DLD1 (cell line): ENCODE data around the gene TDRD7.

Experiments
- in situ Hi-C: cut with HindIII; loops from 2 replicates; pipeline ENCODE4 v1.10.0; 2017; ENCODE audit warnings: low sequenced_read_pairs

The TDRD7 gene

GRCh38 chr9:97525451-97525850 lies 113.6 kb downstream of the TDRD7 start:
- in situ Hi-C loops = no loop called here

- in situ Hi-C loops = no loop called here
Measured at GRCh38 chr9:97526895-97527575, 115.1 kb downstream of the TDRD7 start.

- in situ Hi-C loops = no loop called here
Measured at GRCh38 chr9:97527626-97528528, 116.0 kb downstream of the TDRD7 start.

- in situ Hi-C loops = no loop called here
Measured at GRCh38 chr9:97528529-97529230, 116.8 kb downstream of the TDRD7 start.

GRCh38 chr9:97529363-97530076 lies 117.6 kb downstream of the TDRD7 start:
- in situ Hi-C loops = no loop called here

DNA sequence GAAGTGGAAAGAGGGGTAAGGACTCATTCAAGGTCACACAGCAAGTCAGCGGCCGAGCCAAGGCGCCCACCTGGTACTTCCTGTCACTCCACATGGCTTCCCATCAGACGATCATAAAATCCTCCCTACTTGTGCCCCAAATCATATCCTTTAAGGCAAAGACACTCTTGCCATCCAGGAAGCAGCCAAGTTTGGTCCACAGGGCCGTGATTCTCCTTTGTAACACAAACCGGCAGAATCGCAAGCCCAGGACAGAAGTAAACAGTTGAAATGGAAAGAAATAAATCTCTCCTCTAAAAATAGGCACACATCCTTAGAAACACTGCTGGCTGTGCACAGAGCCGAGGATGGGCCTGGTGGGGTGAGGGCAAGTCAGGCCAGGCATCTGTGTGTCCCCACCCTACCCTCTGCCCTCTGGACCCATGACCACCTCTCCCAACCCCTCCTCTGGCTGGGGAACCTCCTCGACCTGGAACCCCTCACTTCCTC lies 120.0 kb downstream of the TDRD7 start:
- in situ Hi-C loops = no loop called here

- in situ Hi-C loops = no loop called here
Measured at GRCh38 chr9:97534185-97534584, 122.3 kb downstream of the TDRD7 start.

GRCh38 chr9:97534961-97535594 lies 123.2 kb downstream of the TDRD7 start:
- in situ Hi-C loops = no loop called here

GRCh38 chr9:97535771-97536170 lies 123.9 kb downstream of the TDRD7 start:
- in situ Hi-C loops = no loop called here

GRCh38 chr9:97536480-97536879 lies 124.6 kb downstream of the TDRD7 start:
- in situ Hi-C loops = no loop called here

- in situ Hi-C loops = no loop called here
Measured at GRCh38 chr9:97543561-97543960, 131.7 kb downstream of the TDRD7 start.

DNA sequence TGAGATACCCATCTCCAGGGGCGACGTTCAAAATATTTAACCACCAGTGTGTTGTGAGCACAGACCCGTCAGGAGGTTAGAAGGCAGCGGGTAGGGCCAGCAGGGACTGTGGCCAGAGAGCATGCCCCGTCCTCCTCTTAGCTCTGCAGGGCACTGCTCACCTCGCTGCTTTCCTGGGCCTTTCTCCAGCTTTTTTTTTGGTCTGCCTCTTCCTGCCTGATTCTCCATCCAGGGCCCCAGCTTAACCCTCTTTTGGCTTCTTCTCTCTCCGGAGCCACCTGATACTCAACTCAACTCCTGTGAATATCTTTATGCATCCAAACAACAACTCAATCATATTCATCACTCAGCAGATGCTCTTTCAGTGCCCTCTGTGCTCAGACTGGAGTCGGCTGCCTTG lies 133.6 kb downstream of the TDRD7 start:
- in situ Hi-C loops = no loop called here
